HepG2 (cell line): Measurements from ENCODE around the gene YWHAE. TPM values are rescaled to one million over a fixed set of nuclear protein-coding genes. Genes with fewer than 3 reads are reported as not detected.

ENCODE experiments used
- ATAC-seq: fragments of 200-7000 bp; cut with Tn5 transposase; 3 replicates; pipeline ENCODE4 v1.9.1; 2020; ENCODE audit warnings: mild to moderate bottlenecking, moderate library complexity
- BruUV-seq: library from RNA; stranded (reverse); fragments of 400-500 nt; replicated peaks from 2 replicates; lab custom pipeline; 2021; lab: Mats Ljungman, UMichigan
- CTCF ChIA-PET: fragments of 300-600 bp; formaldehyde crosslinking; extraction: SDS; loops from one replicate; lab custom pipeline; 2021; ENCODE audit warnings: low total read pairs, inconsistent platforms, low intra/inter-chr PET ratio; lab: Yijun Ruan, JAX
- POLR2A ChIA-PET: fragments of 350-600 bp; sonication (Branson Sonifier 250); formaldehyde crosslinking; loops from one replicate; lab custom pipeline; 2020; ENCODE audit warnings: antibody characterized with exemption, inconsistent platforms; lab: Yijun Ruan, JAX
- DNase-seq: peaks from one replicate; pipeline ENCODE4 v3.0.0-alpha.2; 2015; ENCODE audit warnings: low spot score
- FAIRE-seq: peaks from 3 replicates; lab custom pipeline; 2011; peaks lifted over from hg19 to GRCh38; lab: Jason Lieb, UNC
- H2AFZ ChIP-seq: one replicate; pipeline ENCODE4 v1.6.1; 2011; ENCODE audit warnings: low read length, inconsistent platforms
- H3K27ac ChIP-seq: fragments of 300-600 bp; 3 replicates; pipeline ENCODE4 v1.8.0; 2011; ENCODE audit warnings: mixed run types, mild to moderate bottlenecking, mixed read lengths, low read length, inconsistent platforms; ENCODE audit not compliant: insufficient read depth; ENCODE audit errors: extremely low read length
- H3K27me3 ChIP-seq, 2 experiments: fragments of 200-600 bp in 1 of 2; 2 replicates in 1 of 2; 3 replicates in 1 of 2; pipeline versions ENCODE4 v1.6.0 to v1.8.0; 2011; ENCODE audit warnings: low read length in 2 of 2, mild to moderate bottlenecking in 2 of 2, moderate library complexity in 2 of 2, inconsistent platforms in 1 of 2; ENCODE audit not compliant: insufficient read depth in 2 of 2, control insufficient read depth in 1 of 2
- H3K36me3 ChIP-seq, 2 experiments: fragments of 200-600 bp in 1 of 2; replicated peaks in 1 of 2; 2 replicates in 1 of 2; 3 replicates in 1 of 2; pipeline versions ENCODE4 v1.5.1 to v1.8.0; 2011; ENCODE audit warnings: low read length in 2 of 2, inconsistent platforms in 1 of 2; ENCODE audit not compliant: insufficient read depth in 2 of 2, control insufficient read depth in 1 of 2
- H3K4me1 ChIP-seq: 2 replicates; pipeline ENCODE4 v1.5.1; 2012; ENCODE audit warnings: low read length, inconsistent platforms; ENCODE audit not compliant: insufficient read depth
- H3K4me2 ChIP-seq: 2 replicates; pipeline ENCODE4 v1.6.0; 2011; ENCODE audit warnings: low read depth, low read length, inconsistent platforms
- H3K4me3 ChIP-seq, 3 experiments: fragments of 200-600 bp in 1 of 3; sonication (generic), shearing (Covaris generic) in 1 of 3; replicated peaks in 1 of 3; 2 replicates each; pipeline ENCODE4 v1.5.1; 2011 to 2016; ENCODE audit warnings: low read length in 3 of 3, inconsistent platforms in 2 of 3, low read depth in 2 of 3, mild to moderate bottlenecking in 2 of 3, control low read depth in 1 of 3, mixed read lengths in 1 of 3; ENCODE audit not compliant: insufficient read depth in 1 of 3
- H3K79me2 ChIP-seq: one replicate; pipeline ENCODE4 v1.6.1; 2011; ENCODE audit warnings: low read length, inconsistent platforms; ENCODE audit not compliant: insufficient read depth
- H3K9ac ChIP-seq: 2 replicates; pipeline ENCODE4 v1.6.0; 2011; ENCODE audit warnings: mild to moderate bottlenecking, low read depth, low read length, inconsistent platforms; ENCODE audit not compliant: insufficient read depth
- H3K9me3 ChIP-seq: 2 replicates; pipeline ENCODE4 v1.5.1; 2012; ENCODE audit warnings: mild to moderate bottlenecking, low read length
- H4K20me1 ChIP-seq: 2 replicates; pipeline ENCODE4 v1.6.0; 2011; ENCODE audit warnings: inconsistent platforms, mild to moderate bottlenecking, low read length, moderate library complexity; ENCODE audit not compliant: insufficient read depth
- DMAP1 ChIP-seq: IDR thresholded peaks from 2 replicates; pipeline ENCODE4 v1.6.1; 2016
- DR1 ChIP-seq: sonication (generic); formaldehyde crosslinking; IDR thresholded peaks from 2 replicates; pipeline ENCODE4 v1.8.0; 2021; ENCODE audit warnings: mild to moderate bottlenecking, missing genetic modification reagents, inconsistent platforms
- ISL2 ChIP-seq: sonication (generic); formaldehyde crosslinking; IDR thresholded peaks from 2 replicates; pipeline ENCODE4 v1.5.0; 2020; ENCODE audit warnings: missing genetic modification reagents
- SIX1 ChIP-seq: sonication (generic); formaldehyde crosslinking; IDR thresholded peaks from 2 replicates; pipeline ENCODE4 v1.4.0; 2020; ENCODE audit warnings: missing genetic modification reagents, borderline replicate concordance
- SP140L ChIP-seq: sonication (generic); formaldehyde crosslinking; IDR thresholded peaks from 2 replicates; pipeline ENCODE4 v1.4.0; 2020; ENCODE audit warnings: missing genetic modification reagents, borderline replicate concordance
- ZNF724P ChIP-seq: sonication (generic); formaldehyde crosslinking; IDR thresholded peaks from 2 replicates; pipeline ENCODE4 v1.8.0; 2022; ENCODE audit warnings: missing genetic modification reagents, borderline replicate concordance
- WGBS: methylation state at CpG from one replicate; pipeline ENCODE4 v1.1.6; 2017; ENCODE audit warnings: low lambda C conversion rate; 5-methylcytosine and 5-hydroxymethylcytosine counted together
- in situ Hi-C: cut with HindIII; loops from 2 replicates; pipeline ENCODE4 v1.10.0; 2017; ENCODE audit warnings: low pct_unique_long_range_greater_than_20kb; ENCODE audit not compliant: extremely low pct_ligation_motif_present
- intact Hi-C: fragments of 100-400 bp; cut with micrococcal nuclease; formaldehyde crosslinking; loops from one replicate; pipeline ENCODE4 v1.10.0; 2022; ENCODE audit not compliant: unreplicated experiment
- polyA plus RNA-seq, 8 experiments: library from polyadenylated mRNA; depleted of rRNA in 3 of 8; stranded (reverse) in 7 of 8; unstranded in 1 of 8; fragments of >200 nt; fragmentation: Illumina TruSeq in 4 of 8; extraction: Trizol in 4 of 8; gene quantifications; 2 replicates each; pipeline versions ENCODE4 v1.2.1 to v1.2.3, GENCODE V29; 2011 to 2016; ENCODE audit warnings: low read depth in 4 of 8, missing spikeins in 1 of 8, mixed read lengths in 1 of 8; ENCODE audit not compliant: insufficient read depth in 1 of 8
- total RNA-seq, 5 experiments: library from RNA; depleted of rRNA; stranded (reverse); fragments of >200 nt; fragmentation: Illumina TruSeq; extraction: Trizol; gene quantifications; 2 replicates each; pipeline ENCODE4 v1.2.3, GENCODE V29; 2016; ENCODE audit warnings: low read depth in 1 of 5
- TF ChIP-seq, protein P1 (sequence below): sonication (generic); formaldehyde crosslinking; IDR thresholded peaks from 2 replicates; pipeline ENCODE4 v1.4.0; 2020; ENCODE audit warnings: mild to moderate bottlenecking, missing genetic modification reagents
- TF ChIP-seq, protein P2 (sequence below): sonication (generic); formaldehyde crosslinking; IDR thresholded peaks from 2 replicates; pipeline ENCODE4 v1.4.0; 2020; ENCODE audit warnings: low read depth, missing genetic modification reagents

YWHAE gene
- total and polyA plus RNA-seq, 2 of the 13 experiments (the other 11 are each of a cell fraction or from before 2014, with no cell fraction given) = 256 to 335 TPM

DNA sequence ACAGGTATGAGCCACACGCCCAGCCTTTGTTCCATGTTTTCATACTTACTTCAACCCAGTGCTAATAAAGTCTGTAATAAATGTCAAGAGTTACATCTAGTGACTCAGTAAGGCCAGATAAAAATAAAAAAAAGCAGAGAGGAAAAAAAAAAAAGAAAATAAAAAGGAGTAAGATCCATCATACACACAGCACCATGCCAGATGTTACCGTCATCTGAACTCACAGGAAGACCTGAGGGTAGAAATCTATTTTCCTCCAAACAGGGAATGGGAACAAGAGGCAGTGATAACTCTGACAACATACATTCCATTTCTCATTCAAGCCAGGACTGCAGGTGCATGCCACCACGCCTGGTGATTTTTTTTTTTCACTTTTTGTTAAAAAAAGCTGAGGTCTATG is 35.3 kb upstream of the YWHAE start:
- no peak overlapping the region for H2AFZ ChIP-seq
- ChIA-PET POLR2A (no interaction called here), CTCF (no interaction called here)
- peaks cover 20 to 47% of the 10 kb centered on the region in 2 experiments; a peak in 4 of 5 replicates for H3K36me3 ChIP-seq
- FAIRE-seq (no peak), DNase-seq (no peak), ATAC-seq (no peak)
- no peak overlapping the region for H3K9ac ChIP-seq
- intact Hi-C loops (no loop called here), in situ Hi-C loops (no loop called here)
- no peak overlapping the region for H3K27ac ChIP-seq
- H3K79me2 ChIP-seq = peaks cover 47% of the 10 kb centered on the region
- H3K9me3 ChIP-seq = no peaks in the 10 kb centered on the region
- H3K4me1 ChIP-seq = peaks cover 9% of the 10 kb centered on the region
- H3K4me3 ChIP-seq = no peak overlapping the region
- no TSS peak for BruUV-seq
- no peak overlapping the region for H3K4me2 ChIP-seq
- WGBS = 98% methylated on average over 3 of the region's 3 CpGs
- no peak for TF ChIP-seq SP140L (CRISPR knock-in tag)
- no peak for TF ChIP-seq DR1
- TF ChIP-seq ZNF724P = no peak
- TF ChIP-seq SIX1 (CRISPR knock-in tag) = no peak
- TF ChIP-seq, protein P1, sequence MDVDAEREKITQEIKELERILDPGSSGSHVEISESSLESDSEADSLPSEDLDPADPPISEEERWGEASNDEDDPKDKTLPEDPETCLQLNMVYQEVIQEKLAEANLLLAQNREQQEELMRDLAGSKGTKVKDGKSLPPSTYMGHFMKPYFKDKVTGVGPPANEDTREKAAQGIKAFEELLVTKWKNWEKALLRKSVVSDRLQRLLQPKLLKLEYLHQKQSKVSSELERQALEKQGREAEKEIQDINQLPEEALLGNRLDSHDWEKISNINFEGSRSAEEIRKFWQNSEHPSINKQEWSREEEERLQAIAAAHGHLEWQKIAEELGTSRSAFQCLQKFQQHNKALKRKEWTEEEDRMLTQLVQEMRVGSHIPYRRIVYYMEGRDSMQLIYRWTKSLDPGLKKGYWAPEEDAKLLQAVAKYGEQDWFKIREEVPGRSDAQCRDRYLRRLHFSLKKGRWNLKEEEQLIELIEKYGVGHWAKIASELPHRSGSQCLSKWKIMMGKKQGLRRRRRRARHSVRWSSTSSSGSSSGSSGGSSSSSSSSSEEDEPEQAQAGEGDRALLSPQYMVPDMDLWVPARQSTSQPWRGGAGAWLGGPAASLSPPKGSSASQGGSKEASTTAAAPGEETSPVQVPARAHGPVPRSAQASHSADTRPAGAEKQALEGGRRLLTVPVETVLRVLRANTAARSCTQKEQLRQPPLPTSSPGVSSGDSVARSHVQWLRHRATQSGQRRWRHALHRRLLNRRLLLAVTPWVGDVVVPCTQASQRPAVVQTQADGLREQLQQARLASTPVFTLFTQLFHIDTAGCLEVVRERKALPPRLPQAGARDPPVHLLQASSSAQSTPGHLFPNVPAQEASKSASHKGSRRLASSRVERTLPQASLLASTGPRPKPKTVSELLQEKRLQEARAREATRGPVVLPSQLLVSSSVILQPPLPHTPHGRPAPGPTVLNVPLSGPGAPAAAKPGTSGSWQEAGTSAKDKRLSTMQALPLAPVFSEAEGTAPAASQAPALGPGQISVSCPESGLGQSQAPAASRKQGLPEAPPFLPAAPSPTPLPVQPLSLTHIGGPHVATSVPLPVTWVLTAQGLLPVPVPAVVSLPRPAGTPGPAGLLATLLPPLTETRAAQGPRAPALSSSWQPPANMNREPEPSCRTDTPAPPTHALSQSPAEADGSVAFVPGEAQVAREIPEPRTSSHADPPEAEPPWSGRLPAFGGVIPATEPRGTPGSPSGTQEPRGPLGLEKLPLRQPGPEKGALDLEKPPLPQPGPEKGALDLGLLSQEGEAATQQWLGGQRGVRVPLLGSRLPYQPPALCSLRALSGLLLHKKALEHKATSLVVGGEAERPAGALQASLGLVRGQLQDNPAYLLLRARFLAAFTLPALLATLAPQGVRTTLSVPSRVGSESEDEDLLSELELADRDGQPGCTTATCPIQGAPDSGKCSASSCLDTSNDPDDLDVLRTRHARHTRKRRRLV = no peak
- TF ChIP-seq DMAP1 (CRISPR knock-in tag) = no peak
- TF ChIP-seq, protein P2, sequence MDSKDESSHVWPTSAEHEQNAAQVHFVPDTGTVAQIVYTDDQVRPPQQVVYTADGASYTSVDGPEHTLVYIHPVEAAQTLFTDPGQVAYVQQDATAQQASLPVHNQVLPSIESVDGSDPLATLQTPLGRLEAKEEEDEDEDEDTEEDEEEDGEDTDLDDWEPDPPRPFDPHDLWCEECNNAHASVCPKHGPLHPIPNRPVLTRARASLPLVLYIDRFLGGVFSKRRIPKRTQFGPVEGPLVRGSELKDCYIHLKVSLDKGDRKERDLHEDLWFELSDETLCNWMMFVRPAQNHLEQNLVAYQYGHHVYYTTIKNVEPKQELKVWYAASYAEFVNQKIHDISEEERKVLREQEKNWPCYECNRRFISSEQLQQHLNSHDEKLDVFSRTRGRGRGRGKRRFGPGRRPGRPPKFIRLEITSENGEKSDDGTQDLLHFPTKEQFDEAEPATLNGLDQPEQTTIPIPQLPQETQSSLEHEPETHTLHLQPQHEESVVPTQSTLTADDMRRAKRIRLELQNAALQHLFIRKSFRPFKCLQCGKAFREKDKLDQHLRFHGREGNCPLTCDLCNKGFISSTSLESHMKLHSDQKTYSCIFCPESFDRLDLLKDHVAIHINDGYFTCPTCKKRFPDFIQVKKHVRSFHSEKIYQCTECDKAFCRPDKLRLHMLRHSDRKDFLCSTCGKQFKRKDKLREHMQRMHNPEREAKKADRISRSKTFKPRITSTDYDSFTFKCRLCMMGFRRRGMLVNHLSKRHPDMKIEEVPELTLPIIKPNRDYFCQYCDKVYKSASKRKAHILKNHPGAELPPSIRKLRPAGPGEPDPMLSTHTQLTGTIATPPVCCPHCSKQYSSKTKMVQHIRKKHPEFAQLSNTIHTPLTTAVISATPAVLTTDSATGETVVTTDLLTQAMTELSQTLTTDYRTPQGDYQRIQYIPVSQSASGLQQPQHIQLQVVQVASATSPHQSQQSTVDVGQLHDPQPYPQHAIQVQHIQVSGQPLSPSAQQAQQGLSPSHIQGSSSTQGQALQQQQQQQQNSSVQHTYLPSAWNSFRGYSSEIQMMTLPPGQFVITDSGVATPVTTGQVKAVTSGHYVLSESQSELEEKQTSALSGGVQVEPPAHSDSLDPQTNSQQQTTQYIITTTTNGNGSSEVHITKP (CRISPR knock-in tag) = no peak
- TF ChIP-seq ISL2 (CRISPR knock-in tag) = no peak
- H3K27me3 ChIP-seq = no peaks in the 10 kb centered on the region
- H4K20me1 ChIP-seq = no peaks in the 10 kb centered on the region
